Suppressor macrophage treated with lipopolysaccharide for 4 hours (primary cell): ENCODE results near the gene COL25A1.
"Not testable (repeated sequence)": the region's sequence is repeated elsewhere in the genome, so short reads cannot be mapped to it uniquely, and the experiment has no call there.

ENCODE experiments used
- DNase-seq: peaks from one replicate; pipeline ENCODE4 v3.0.0-alpha.2; 2020

The COL25A1 gene

GRCh38 chr4:108943976-108944591 lies 358.4 kb downstream of the COL25A1 start:
- DNase-seq, result no peak

GRCh38 chr4:108943371-108943770 lies 359.1 kb downstream of the COL25A1 start:
- DNase-seq, result no peak

GRCh38 chr4:108941904-108942430 lies 360.5 kb downstream of the COL25A1 start:
- no peak for DNase-seq

GRCh38 chr4:108940634-108941033 lies 361.8 kb downstream of the COL25A1 start:
- DNase-seq, result no peak

GRCh38 chr4:108940149-108940548 lies 362.3 kb downstream of the COL25A1 start:
- no peak for DNase-seq

- no peak for DNase-seq
Observed at GRCh38 chr4:108937066-108937465, 365.4 kb downstream of the COL25A1 start.

GRCh38 chr4:108933925-108934324 lies 368.5 kb downstream of the COL25A1 start:
- DNase-seq, result not testable (repeated sequence)

GRCh38 chr4:108933046-108933445 lies 369.4 kb downstream of the COL25A1 start:
- no peak for DNase-seq

GRCh38 chr4:108931926-108932325 lies 370.5 kb downstream of the COL25A1 start:
- DNase-seq, result no peak

- no peak for DNase-seq
Observed at GRCh38 chr4:108930186-108930585, 372.3 kb downstream of the COL25A1 start.

GRCh38 chr4:108926781-108927180 lies 375.7 kb downstream of the COL25A1 start:
- DNase-seq, result no peak

- DNase-seq, result peak; percentile 34
Observed at GRCh38 chr4:108926061-108926460, 376.4 kb downstream of the COL25A1 start.

- DNase-seq, result no peak
Observed at GRCh38 chr4:108922191-108922590, 380.3 kb downstream of the COL25A1 start.

- no peak for DNase-seq
Observed at GRCh38 chr4:108920395-108921087, 381.9 kb downstream of the COL25A1 start.

GRCh38 chr4:108919226-108919893 lies 383.1 kb downstream of the COL25A1 start:
- no peak for DNase-seq

- DNase-seq, result no peak
Observed at GRCh38 chr4:108917255-108917654, 385.2 kb downstream of the COL25A1 start.

- no peak for DNase-seq
Observed at GRCh38 chr4:108916638-108917037, 385.8 kb downstream of the COL25A1 start.

- no peak for DNase-seq
Observed at GRCh38 chr4:108906866-108907367, 395.5 kb downstream of the COL25A1 start.

- no peak for DNase-seq
Observed at GRCh38 chr4:108906006-108906405, 396.5 kb downstream of the COL25A1 start.

GRCh38 chr4:108903464-108904221 lies 398.8 kb downstream of the COL25A1 start:
- no peak for DNase-seq

GRCh38 chr4:108902769-108903168 lies 399.7 kb downstream of the COL25A1 start:
- DNase-seq, result no peak

GRCh38 chr4:108901291-108901690 lies 401.2 kb downstream of the COL25A1 start:
- DNase-seq, result no peak

- DNase-seq, result no peak
Observed at GRCh38 chr4:108900018-108900580, 402.4 kb downstream of the COL25A1 start.
